Right lobe of liver (tissue), 4 donors: ENCODE data around the gene LDAH.

Experiments used
- POLR2A ChIP-seq: fragments of 450-650 bp; IDR thresholded peaks from one replicate; pipeline ENCODE4 v1.6.1; 2017; ENCODE audit warnings: antibody characterized with exemption, mild to moderate bottlenecking
- TF ChIP-seq, protein P1 (sequence below), 4 donors: fragments of 200-600 bp in 3 of 4; fragments of 450-650 bp in 1 of 4; IDR thresholded peaks; one replicate each; pipeline versions ENCODE4 v1.5.1 to v1.8.0; 2016 to 2022; ENCODE audit warnings: antibody characterized with exemption in 4 of 4, mild to moderate bottlenecking in 2 of 4
- donor health status: DM: no; HTN: no; CAD: no.
- donor health status: DM: no; HTN: no; CAD: no.
- donor health status: DM: no; HTN: yes; CAD: no.

DNA sequence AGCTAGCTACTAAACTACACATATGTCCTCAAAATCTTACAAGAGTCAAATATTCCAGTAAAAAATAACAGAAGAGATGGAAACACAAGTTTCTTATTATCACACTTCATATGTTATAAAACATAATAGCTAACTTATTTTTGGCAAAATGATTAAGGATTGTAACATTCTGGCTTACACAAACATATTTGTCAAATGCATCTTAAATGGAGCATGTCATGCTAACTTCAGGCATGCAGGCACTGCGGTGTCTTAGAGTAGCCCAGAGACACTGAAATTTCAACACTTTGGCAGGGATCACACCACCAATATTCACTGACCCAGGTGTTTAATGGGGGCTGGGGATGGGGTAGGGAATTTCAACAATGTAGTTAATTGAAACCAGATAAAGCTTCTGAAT is 51.6 kb downstream of the LDAH start:
- TF ChIP-seq, protein P1, sequence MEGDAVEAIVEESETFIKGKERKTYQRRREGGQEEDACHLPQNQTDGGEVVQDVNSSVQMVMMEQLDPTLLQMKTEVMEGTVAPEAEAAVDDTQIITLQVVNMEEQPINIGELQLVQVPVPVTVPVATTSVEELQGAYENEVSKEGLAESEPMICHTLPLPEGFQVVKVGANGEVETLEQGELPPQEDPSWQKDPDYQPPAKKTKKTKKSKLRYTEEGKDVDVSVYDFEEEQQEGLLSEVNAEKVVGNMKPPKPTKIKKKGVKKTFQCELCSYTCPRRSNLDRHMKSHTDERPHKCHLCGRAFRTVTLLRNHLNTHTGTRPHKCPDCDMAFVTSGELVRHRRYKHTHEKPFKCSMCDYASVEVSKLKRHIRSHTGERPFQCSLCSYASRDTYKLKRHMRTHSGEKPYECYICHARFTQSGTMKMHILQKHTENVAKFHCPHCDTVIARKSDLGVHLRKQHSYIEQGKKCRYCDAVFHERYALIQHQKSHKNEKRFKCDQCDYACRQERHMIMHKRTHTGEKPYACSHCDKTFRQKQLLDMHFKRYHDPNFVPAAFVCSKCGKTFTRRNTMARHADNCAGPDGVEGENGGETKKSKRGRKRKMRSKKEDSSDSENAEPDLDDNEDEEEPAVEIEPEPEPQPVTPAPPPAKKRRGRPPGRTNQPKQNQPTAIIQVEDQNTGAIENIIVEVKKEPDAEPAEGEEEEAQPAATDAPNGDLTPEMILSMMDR (IDR thresholded peaks at IDR 0.05) = no peak
- TF ChIP-seq POLR2A = no peak
